Measurements from ENCODE around the gene PLEKHA7. TPM values are rescaled to one million over a fixed set of nuclear protein-coding genes. Genes with fewer than 3 reads are reported as not detected.

Gene PLEKHA7
- polyA plus RNA-seq, 1 of the 3 experiments (the other 2 are of a cell fraction) = 0.12 TPM

GRCh38 chr11:16789560-16790485 lies 224.4 kb downstream of the PLEKHA7 start:
- Histone ChIP-seq H3K9me2 (no peaks in the 10 kb centered on the region), H2AFZ (ENCODE audit: low read depth) (no peak overlapping the region), H3K36me3 (replicated peaks in 1 of 2; ENCODE audit: control insufficient read depth in 1 of 2, insufficient read depth in 2 of 2, low read length in 1 of 2) (no peaks in the 10 kb centered on the region), H3K4me2 (no peak overlapping the region), H3K27me3 (ENCODE audit: insufficient read depth) (no peaks in the 10 kb centered on the region), H3F3A (replicated peaks; ENCODE audit: insufficient read depth) (peaks cover 27% of the 10 kb centered on the region), H3K9me3 (no peaks in the 10 kb centered on the region), H3K4me1 (ENCODE audit: control insufficient read depth in 1 of 2, insufficient read depth in 2 of 2, low read depth in 1 of 2, low read length in 1 of 2) (peaks cover 0 to 10% of the 10 kb centered on the region in 2 experiments), H3K4me3 (ENCODE audit: low read depth in 2 of 2, low read length in 1 of 2) (no peak overlapping the region), H3K27ac (ENCODE audit: low read depth in 2 of 2, low read length in 1 of 2) (no peak overlapping the region), H4K20me1 (ENCODE audit: insufficient read depth) (no peaks in the 10 kb centered on the region), H3K79me2 (ENCODE audit: insufficient read depth) (no peaks in the 10 kb centered on the region), H3K9ac (no peak overlapping the region)
- ChIA-PET CTCF (interaction anchor here (0.7 to 6.3 kb wide), 10 partner anchors 7 to 274 kb away, joined by 3 to 46 read pairs (median 4); partner anchors contain the start of gene C11orf58), POLR2A (no interaction called here)
- TF ChIP-seq NFIC (IDR thresholded peaks at IDR 0.05; ENCODE audit: borderline replicate concordance) = no peak
- no peak for TF ChIP-seq RXRA (IDR thresholded peaks at IDR 0.05; ENCODE audit: borderline replicate concordance, low read depth)
- no peak for TF ChIP-seq TAF1 (IDR thresholded peaks at IDR 0.05; ENCODE audit: borderline replicate concordance, low read depth, low read length)
- no peak for TF ChIP-seq SIN3A (IDR thresholded peaks at IDR 0.05; ENCODE audit: borderline replicate concordance, low read depth, low read length)
- TF ChIP-seq USF2 (IDR thresholded peaks at IDR 0.05; ENCODE audit: borderline replicate concordance, low read depth, low read length) = no peak
- TF ChIP-seq YY1 (IDR thresholded peaks at IDR 0.05; ENCODE audit: low read depth) = no peak
- no peak for TF ChIP-seq CTCF (IDR thresholded peaks at IDR 0.05)
- no peak for TF ChIP-seq EP300 (IDR thresholded peaks at IDR 0.05; ENCODE audit: borderline replicate concordance in 1 of 2, low read depth in 1 of 2, low read length in 1 of 2)
- TF ChIP-seq FOXJ3 (CRISPR knock-in tag; IDR thresholded peaks at IDR 0.05) = no peak
- TF ChIP-seq RFX5 (IDR thresholded peaks at IDR 0.05; ENCODE audit: low read length) = no peak
- TF ChIP-seq GABPA (IDR thresholded peaks at IDR 0.05; ENCODE audit: low read depth) = no peak
- no peak for TF ChIP-seq JUND (IDR thresholded peaks at IDR 0.05)
- TF ChIP-seq ELF1 (IDR thresholded peaks at IDR 0.05) = no peak
- TF ChIP-seq EZH2phosphoT487 (IDR thresholded peaks at IDR 0.05; ENCODE audit: borderline replicate concordance, low read depth) = no peak
- TF ChIP-seq MXI1 (IDR thresholded peaks at IDR 0.05; ENCODE audit: low read depth, low read length) = no peak
- no peak for TF ChIP-seq IRF3 (IDR thresholded peaks at IDR 0.05; ENCODE audit: low read depth, low read length)
- no peak for TF ChIP-seq USF1 (IDR thresholded peaks at IDR 0.05; ENCODE audit: borderline replicate concordance, low read depth)
- no peak for DNase-seq
- 96% methylated on average over 9 of the region's 10 CpGs for WGBS (ENCODE audit: low lambda C conversion rate)
